Renal pelvis (tissue), 4 donors: Measurements from ENCODE around the gene PROSER1. TPM values are rescaled to one million over a fixed set of nuclear protein-coding genes. Genes with fewer than 3 reads are reported as not detected.
"Not testable (repeated sequence)": the region's sequence is repeated elsewhere in the genome, so short reads cannot be mapped to it uniquely, and the experiment has no call there.

Experiments
- DNase-seq: peaks from one replicate; pipeline ENCODE4 v3.0.0-alpha.2; 2013
- polyA plus RNA-seq, 3 donors: library from polyadenylated mRNA; unstranded; fragments of 120-200 nt; gene quantifications; one replicate each; pipeline ENCODE4 v1.2.1, GENCODE V29; 2013; ENCODE audit not compliant: insufficient read length in 3 of 3

The PROSER1 gene
- polyA plus RNA-seq, 3 donors: 34.3 to 48.0 (median 46.1) TPM

DNA sequence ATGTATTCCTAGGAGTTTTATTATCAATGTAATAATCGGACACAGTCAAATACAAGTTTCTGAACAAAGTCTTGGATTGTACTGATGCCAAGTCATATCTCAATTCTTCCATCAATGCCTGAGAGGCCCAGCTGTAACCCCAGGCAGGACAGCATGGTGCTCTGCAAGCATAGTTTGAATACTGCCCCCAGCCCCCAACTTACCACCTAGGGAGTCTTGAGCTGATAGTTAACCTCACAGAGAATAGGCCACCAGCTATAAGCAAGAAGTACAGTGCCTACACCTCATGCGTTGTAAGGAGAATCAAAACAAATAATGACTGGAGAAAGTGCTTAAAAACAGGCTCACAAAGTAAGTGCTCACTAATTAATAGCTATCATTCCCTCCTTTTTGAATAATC lies 2.7 kb downstream of the PROSER1 start:
- DNase-seq: no peak

DNA sequence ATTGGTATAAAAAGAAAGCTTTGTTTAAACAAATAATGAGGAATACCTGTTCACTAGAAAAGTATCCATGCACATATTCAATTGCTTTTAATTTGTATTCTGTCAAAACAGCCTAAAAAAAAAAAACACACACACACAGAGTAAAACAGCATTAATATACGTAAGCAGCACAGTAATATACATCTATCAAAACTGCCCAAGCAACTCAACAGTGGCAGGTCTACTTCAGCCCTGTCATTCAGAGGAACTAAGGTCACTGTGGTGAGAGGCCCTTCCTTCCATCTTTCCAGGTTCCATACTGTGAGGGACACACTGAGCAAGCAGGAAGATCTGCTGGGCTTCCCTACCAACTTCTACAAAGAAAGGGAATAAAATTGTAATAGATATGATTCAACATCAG lies 3.8 kb downstream of the PROSER1 start:
- no peak for DNase-seq

GRCh38 chr13:39032150-39032549 lies 5.7 kb downstream of the PROSER1 start:
- DNase-seq: no peak

DNA sequence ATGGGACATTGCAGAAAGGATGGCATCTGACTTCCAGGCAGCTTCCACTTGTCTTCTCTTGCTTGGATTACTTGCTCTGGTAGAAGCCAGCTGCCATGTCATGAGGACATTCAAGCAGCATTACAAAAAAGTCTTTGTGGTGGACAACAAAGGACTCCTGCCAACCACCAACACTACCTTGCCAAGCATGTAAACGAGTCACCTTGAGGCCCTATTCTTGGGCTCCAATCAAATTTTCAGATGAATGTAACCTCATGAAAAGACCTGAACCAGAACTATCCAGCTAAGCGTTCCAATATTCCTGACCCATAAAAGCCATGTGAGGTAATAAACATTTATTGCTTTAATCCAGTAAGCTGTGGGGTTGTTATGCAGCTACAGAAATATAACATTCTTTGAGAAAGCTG lies 12.5 kb downstream of the PROSER1 start:
- DNase-seq: no peak

- no peak for DNase-seq
Measured at GRCh38 chr13:39023761-39024160, 14.1 kb downstream of the PROSER1 start.

DNA sequence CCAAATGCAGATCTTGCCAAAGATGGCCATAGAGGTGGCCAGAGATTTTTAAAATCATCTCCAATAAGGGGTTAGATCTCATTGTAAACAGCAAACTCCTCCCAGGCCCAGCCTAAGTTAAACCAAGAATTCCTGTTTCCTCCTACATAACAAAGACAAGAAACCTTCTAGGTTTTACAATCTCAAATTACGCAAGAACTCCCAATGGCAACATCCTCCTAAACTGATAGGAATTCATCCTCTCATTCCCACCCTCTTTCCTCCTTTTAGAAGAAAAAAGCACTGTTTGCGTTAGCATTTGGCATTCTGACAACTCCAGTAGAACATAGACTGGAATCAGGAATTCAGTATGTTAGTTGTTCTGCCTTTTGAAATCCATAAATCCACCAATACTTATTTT lies 14.6 kb downstream of the PROSER1 start:
- no peak for DNase-seq

DNA sequence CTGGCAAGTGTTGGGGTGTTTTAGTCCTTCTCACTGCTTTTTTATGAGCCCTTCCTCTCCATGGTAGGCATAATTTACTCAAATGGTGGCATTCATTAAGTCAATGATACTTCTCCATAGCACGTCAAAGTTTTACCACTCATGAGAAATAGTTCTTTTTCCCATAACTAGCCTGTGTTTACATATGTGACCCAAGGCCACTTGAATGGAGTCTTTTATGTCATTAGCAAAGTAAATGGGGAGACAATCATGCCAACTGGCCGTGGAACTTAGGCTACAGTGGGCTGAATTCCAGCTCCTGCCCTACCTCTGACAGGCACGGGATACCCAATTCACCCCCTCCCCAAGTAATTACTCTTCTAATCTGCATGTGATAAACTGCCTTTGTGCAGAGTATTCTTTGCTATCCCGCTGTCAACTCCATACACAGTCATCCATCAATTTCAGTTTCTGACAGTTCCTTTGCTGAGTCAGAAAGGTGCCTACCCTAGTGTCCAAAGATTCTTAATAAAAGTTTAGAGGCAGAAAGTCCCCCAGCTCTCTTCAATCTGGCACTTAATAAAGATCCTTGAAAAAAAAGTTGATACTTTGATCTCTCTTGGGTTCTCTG lies 16.9 kb downstream of the PROSER1 start:
- DNase-seq: no peak

- DNase-seq: no peak
Measured at GRCh38 chr13:39016787-39017186, 21.1 kb downstream of the PROSER1 start.

- DNase-seq: no peak
Measured at GRCh38 chr13:39016087-39016486, 21.8 kb downstream of the PROSER1 start.

- DNase-seq: no peak
Measured at GRCh38 chr13:39013462-39013861, 24.4 kb downstream of the PROSER1 start.

DNA sequence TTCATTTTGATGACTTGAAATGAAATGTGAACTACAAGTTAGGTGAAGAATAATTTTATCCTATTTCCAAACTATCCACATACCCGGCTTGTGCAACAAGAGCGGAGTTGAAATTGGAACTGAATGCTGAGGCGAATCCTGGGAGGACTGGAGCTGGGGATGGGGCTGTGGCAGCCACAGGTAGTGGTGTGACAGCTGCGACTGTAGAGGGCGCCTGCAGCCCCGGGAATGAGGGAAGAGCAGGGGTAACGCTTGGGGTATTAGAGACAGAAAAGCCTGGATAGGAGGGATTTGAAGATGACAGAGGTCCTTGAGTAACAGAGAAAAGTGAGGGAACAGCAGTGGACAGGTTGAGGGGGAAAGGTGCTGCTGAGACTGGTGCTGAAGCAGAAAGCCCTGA lies 25.3 kb downstream of the PROSER1 start:
- no peak for DNase-seq

GRCh38 chr13:39006371-39007111 lies 31.3 kb downstream of the PROSER1 start:
- not testable (repeated sequence) for DNase-seq

DNA sequence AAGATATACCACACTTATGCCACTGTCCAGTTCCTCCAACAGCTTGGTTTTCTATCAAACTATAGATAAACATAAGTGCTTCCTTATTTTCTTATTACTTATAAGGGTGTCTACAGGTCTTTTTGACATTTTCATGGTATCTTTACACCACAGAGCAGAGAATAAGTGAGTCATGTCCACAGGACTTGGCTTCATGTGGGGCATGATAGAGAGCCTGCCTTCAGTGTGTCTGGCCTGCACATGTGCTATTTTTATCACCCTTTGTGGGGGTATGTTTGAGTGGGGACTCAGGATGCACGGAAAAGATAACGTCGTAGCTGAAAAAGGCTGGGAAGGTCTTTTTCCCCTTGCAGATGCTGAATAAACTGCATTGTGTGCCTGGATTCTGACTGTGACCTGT lies 39.1 kb downstream of the PROSER1 start:
- DNase-seq: no peak

GRCh38 chr13:38993381-38993780 lies 44.5 kb downstream of the PROSER1 start:
- DNase-seq: no peak

DNA sequence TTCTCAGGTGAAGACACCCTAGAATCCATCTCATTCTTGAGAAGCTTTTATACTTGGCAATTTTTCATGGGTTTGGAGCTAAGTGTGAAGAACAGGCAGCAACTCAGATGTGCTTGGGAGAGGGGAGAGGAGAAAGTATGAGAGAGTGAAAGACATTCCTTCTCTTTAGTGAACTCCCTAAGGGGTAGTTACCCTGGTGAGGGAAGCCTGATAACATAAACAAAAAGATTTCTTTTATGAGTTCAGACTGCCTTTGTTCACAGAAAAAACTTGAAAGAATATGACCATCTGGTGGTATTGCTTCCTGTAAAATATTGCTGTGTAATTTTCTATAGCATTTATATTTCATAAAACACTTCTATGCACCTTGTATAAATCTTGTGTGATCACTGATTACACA lies 47.2 kb downstream of the PROSER1 start, which contains the start of gene STOML3:
TSS of gene STOML3 (minus strand) at position 139 of the 400 bp plus-strand sequence. CDS start at position 29, 110 bp downstream.
- DNase-seq: no peak

DNA sequence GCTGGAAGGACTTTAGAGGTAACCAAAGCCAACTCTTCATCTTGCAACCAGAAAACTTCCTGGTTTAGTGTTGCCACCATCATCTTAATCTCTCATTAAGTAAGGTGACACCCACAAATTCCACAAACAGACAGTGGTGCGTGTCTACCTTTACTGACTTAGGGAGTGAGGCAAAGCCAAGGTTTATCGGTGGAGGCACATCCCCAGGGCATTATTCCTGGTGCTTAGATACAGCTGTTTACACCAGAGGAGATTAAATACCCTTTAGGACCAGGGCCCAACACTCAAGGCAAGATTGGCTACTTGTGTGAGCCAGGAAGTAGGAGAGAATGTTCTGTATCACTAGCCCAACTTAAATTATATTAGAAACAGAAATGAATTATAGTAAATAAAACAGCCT lies 56.8 kb downstream of the PROSER1 start:
- DNase-seq: no peak

DNA sequence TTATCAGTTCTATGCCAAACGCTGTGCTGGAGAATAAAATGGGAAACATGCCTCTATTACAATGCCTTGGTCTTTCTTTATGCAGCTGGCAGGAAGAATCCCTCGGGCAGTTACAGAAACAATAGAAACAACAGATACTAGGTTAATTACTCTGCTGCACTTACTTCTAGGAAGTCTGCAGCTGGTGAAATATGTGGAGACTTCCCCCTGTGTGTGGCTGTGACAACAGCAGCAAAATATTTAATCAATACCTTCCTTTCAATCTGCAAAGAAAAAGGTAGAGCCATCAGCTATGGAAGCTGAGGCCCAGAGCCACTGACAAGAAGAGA lies 57.2 kb downstream of the PROSER1 start:
- no peak for DNase-seq

DNA sequence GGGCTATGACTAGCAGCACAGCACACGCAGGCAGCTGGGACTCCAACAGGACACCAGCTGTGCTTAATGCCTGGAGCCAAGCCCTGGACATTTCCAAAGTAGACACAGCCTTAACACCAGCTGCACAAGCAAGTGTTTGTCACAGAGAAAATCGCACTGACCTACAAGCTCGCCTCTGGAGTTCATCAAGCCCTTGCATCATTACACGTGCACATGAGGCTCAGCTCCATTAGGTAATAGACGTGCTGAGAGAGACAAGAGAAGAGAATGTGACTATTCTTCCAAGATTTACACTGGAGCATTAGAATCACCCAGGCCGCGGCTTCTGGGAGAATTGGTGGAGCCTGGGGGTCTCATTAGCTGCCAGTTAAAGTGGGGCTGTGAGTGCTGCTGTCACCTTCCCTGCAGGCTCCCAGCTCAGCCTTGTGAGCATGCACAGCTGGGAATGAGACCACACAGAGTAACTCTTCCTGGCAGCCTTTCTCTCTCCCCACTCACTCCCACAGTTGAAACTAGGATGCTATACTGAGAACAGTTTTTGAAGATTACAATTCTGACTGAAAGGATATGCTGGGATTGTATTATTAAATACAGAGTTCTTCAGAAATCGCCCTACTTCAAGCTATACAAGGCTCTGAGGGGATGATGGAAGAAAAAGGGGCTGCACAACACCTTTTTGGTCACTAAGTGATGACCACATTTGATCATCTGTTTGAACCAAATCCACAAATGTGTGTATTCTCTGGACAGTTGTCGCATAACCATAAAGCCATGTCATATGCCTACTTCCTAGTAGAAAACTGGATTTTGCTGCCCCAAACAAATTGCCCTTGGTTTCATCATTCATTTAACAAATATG lies 57.8 kb downstream of the PROSER1 start:
- DNase-seq: peak; percentile 41

GRCh38 chr13:38970380-38971051 lies 67.4 kb downstream of the PROSER1 start:
- no peak for DNase-seq

- DNase-seq: no peak
Measured at GRCh38 chr13:38969187-38969586, 68.7 kb downstream of the PROSER1 start.

DNA sequence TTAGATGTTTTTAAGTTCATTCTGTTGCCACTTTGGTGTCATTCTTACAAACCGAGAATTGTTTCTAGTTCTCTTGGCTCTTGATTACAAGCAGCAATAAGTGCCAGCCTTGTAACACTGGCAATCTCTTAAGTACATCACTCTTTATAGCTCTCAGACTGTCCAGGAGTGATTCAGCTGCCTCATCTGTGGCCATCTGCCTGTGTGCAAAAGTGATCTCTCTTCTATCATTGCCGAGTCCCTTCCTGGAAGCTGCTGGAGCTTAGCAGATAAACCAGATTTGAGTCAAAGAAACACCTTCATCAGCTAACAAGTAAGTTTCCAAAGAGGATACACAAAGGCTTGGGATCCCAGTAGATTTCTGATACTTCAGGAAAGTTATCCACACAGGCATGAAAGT lies 70.4 kb downstream of the PROSER1 start:
- DNase-seq: no peak

DNA sequence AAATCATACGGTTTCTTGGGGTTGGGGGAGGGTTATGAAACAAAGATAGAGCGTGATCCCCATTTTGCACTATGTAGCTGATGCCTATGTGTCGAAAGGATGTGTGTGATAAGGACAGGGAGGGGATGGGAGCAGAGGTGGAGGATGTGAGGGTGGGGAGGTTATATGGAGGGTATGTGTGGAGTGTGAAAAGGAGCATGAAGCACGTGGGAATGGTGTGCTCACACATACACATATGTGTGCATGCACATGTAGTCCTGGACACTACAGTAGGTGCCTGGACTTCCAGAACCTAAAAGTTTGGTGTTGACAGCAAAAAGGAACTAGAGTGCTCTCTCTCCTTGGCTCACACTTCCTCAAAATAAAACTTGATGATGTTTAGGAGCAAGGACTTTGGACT lies 72.6 kb downstream of the PROSER1 start:
- no peak for DNase-seq
